Smooth muscle cell (in vitro differentiated cells): ENCODE results near the gene APOL6. TPM values are rescaled to one million over a fixed set of nuclear protein-coding genes. Genes with fewer than 3 reads are reported as not detected.

Experiments used
- DNase-seq: peaks from one replicate; lab custom pipeline; 2025; ENCODE audit not compliant: unreplicated experiment; lab: John Stamatoyannopoulos, UW
- H2AFZ ChIP-seq: fragments of 200-600 bp; sonication (generic); 2 replicates; pipeline ENCODE4 v1.6.0; 2016; ENCODE audit warnings: antibody characterized with exemption, low read depth, mild to moderate bottlenecking
- H3F3A ChIP-seq: fragments of 200-600 bp; sonication (generic); 2 replicates; pipeline ENCODE4 v1.6.0; 2017; ENCODE audit warnings: antibody characterized with exemption, low read depth
- H3K27ac ChIP-seq: fragments of 200-600 bp; sonication (generic); 2 replicates; pipeline ENCODE4 v1.5.1; 2016; ENCODE audit warnings: low read depth, mild to moderate bottlenecking
- H3K27me3 ChIP-seq: fragments of 200-600 bp; sonication (generic); 2 replicates; pipeline ENCODE4 v1.6.1; 2016; ENCODE audit warnings: low read depth, mild to moderate bottlenecking
- H3K36me3 ChIP-seq: fragments of 200-600 bp; sonication (generic); 2 replicates; pipeline ENCODE4 v1.5.1; 2016; ENCODE audit warnings: low read depth
- H3K4me1 ChIP-seq: fragments of 200-600 bp; sonication (generic); 2 replicates; pipeline ENCODE4 v1.5.1; 2016; ENCODE audit warnings: low read depth
- H3K4me2 ChIP-seq: fragments of 200-600 bp; sonication (generic); 2 replicates; pipeline ENCODE4 v1.6.0; 2016; ENCODE audit warnings: mild to moderate bottlenecking
- H3K4me3 ChIP-seq: fragments of 200-600 bp; sonication (generic); 2 replicates; pipeline ENCODE4 v1.5.1; 2016; ENCODE audit warnings: mild to moderate bottlenecking
- H3K79me2 ChIP-seq: fragments of 200-600 bp; sonication (generic); 2 replicates; pipeline ENCODE4 v1.6.0; 2016; ENCODE audit warnings: low read depth, mild to moderate bottlenecking
- H3K9ac ChIP-seq: fragments of 200-600 bp; sonication (generic); 2 replicates; pipeline ENCODE4 v1.6.0; 2016; ENCODE audit warnings: low read depth
- H3K9me3 ChIP-seq: fragments of 200-600 bp; sonication (generic); replicated peaks from 2 replicates; pipeline ENCODE4 v1.5.1; 2016; ENCODE audit warnings: low read depth
- H4K20me1 ChIP-seq: fragments of 200-600 bp; sonication (generic); 2 replicates; pipeline ENCODE4 v1.6.0; 2016; ENCODE audit warnings: low read depth
- WGBS: methylation state at CpG from one replicate; pipeline ENCODE4 v1.1.7; 2016; ENCODE audit warnings: low lambda C conversion rate; 5-methylcytosine and 5-hydroxymethylcytosine counted together
- polyA plus RNA-seq: library from polyadenylated mRNA; unstranded; fragments of >200 nt; fragmentation: Nextera tagmentation; extraction: Ambion mirVana; gene quantifications from 2 replicates; pipeline ENCODE4 v1.2.1, GENCODE V29; 2016
- total RNA-seq: library from RNA; depleted of rRNA; stranded (reverse); fragments of >200 nt; gene quantifications from 2 replicates; pipeline ENCODE4 v1.2.3, GENCODE V29; 2014
- TF ChIP-seq, protein P1 (sequence below): fragments of 200-600 bp; sonication (generic); IDR thresholded peaks from 2 replicates; pipeline ENCODE4 v1.5.1; 2017; ENCODE audit warnings: borderline replicate concordance, mild to moderate bottlenecking, antibody characterized with exemption; ENCODE audit not compliant: insufficient read depth, poor library complexity, severe bottlenecking

Gene APOL6
- total and polyA plus RNA-seq, 2 experiments from 2014 or later: 0.23 to 0.76 TPM

DNA sequence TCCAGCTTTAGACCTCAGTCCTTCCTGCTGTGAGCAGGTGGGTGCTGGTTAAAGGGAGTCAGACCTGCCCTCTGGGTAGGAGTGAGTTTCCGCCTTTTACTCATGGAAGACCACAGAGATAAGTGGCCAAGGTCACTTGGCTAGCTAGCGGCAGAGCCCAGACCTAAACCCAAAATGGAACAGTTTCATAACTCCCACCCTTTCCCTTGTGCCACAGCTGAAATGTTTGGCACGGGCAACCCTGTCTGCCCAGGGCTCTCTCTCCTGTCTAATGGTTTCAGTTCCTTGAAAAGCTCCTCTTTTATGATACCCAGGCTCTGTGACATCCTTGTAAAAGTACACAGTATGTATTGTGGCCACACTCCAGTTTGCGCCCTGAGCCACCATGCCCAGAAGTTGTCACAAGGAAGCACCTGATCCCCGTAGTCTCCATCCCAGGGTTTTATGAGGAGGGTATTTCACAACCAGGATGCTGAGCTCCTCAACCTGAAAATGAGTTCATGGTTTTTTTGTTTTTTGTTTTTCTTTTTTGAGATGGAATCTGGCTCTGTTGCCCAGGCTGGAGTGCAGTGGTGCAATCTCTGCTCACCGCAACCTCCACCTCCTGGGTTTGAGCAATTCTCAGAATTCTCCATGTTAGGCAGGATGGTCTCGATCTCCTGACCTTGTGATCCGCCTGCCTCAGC, 36.2 kb upstream of the APOL6 start:
- Histone ChIP-seq H3K9ac (no peak overlapping the region), H2AFZ (no peak overlapping the region), H3K27me3 (no peaks in the 10 kb centered on the region), H3K9me3 (no peaks in the 10 kb centered on the region), H3K79me2 (no peaks in the 10 kb centered on the region), H3K27ac (no peak overlapping the region), H4K20me1 (no peaks in the 10 kb centered on the region), H3K4me2 (no peak overlapping the region), H3K4me3 (no peak overlapping the region), H3K36me3 (no peaks in the 10 kb centered on the region), H3F3A (no peaks in the 10 kb centered on the region), H3K4me1 (no peaks in the 10 kb centered on the region)
- DNase-seq: no peak
- TF ChIP-seq, protein P1, sequence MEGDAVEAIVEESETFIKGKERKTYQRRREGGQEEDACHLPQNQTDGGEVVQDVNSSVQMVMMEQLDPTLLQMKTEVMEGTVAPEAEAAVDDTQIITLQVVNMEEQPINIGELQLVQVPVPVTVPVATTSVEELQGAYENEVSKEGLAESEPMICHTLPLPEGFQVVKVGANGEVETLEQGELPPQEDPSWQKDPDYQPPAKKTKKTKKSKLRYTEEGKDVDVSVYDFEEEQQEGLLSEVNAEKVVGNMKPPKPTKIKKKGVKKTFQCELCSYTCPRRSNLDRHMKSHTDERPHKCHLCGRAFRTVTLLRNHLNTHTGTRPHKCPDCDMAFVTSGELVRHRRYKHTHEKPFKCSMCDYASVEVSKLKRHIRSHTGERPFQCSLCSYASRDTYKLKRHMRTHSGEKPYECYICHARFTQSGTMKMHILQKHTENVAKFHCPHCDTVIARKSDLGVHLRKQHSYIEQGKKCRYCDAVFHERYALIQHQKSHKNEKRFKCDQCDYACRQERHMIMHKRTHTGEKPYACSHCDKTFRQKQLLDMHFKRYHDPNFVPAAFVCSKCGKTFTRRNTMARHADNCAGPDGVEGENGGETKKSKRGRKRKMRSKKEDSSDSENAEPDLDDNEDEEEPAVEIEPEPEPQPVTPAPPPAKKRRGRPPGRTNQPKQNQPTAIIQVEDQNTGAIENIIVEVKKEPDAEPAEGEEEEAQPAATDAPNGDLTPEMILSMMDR: no peak
- 94% methylated on average over 8 of the region's 8 CpGs for WGBS

DNA sequence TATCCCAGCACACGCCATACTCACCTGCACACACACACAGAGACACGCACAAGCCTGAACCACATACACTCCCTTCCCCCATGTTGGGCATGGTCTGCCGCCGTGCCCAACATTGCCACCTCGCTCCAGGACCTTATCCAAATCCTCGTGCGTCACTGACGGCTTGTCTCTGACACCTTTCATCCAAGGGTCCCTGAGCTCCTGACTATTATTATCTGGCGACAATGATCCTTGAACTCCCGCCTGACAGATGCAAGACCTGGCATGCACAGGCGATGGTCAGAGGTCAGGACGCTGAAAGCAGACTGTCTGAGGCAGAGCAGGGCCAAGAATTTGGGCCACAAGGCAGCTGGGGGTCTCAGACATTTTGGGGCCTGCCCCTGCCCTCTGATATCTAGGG, 35.3 kb upstream of the APOL6 start:
- Histone ChIP-seq H3K4me3 (no peak overlapping the region), H3K4me2 (no peak overlapping the region), H3K4me1 (no peaks in the 10 kb centered on the region), H3K9ac (no peak overlapping the region), H4K20me1 (no peaks in the 10 kb centered on the region), H2AFZ (no peak overlapping the region), H3F3A (no peaks in the 10 kb centered on the region), H3K27me3 (no peaks in the 10 kb centered on the region), H3K79me2 (no peaks in the 10 kb centered on the region), H3K36me3 (no peaks in the 10 kb centered on the region), H3K27ac (no peak overlapping the region), H3K9me3 (no peaks in the 10 kb centered on the region)
- WGBS: 88% methylated on average over 12 of the region's 12 CpGs
- TF ChIP-seq, protein P1: no peak
- no peak for DNase-seq

DNA sequence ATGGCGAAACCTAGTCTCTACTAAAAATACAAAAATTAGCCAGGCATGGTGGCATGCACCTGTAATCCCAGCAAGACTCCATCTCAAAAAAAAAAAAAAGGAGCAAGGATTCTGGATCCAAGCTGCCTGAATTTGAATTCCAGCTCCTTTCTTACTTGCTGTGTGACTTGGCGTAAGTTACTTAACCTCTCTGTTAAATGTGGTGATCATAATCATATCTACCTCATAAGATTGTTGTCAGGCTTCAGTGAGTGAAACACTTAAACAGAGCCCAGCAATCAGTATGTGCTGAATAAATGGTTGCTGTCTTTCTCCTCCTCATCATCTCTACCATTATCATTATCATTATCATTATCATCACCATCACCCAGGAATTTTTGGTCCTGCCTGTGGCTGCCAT, 33.8 kb upstream of the APOL6 start:
- H3K4me2 ChIP-seq: no peak overlapping the region
- no peaks in the 10 kb centered on the region for H3K4me1 ChIP-seq
- no peak overlapping the region for H2AFZ ChIP-seq
- H3K79me2 ChIP-seq: no peaks in the 10 kb centered on the region
- no peak overlapping the region for H3K9ac ChIP-seq
- H3K36me3 ChIP-seq: no peaks in the 10 kb centered on the region
- no peaks in the 10 kb centered on the region for H3K27me3 ChIP-seq
- 100% methylated on average over 2 of the region's 2 CpGs for WGBS
- no peaks in the 10 kb centered on the region for H3F3A ChIP-seq
- H3K9me3 ChIP-seq: no peaks in the 10 kb centered on the region
- TF ChIP-seq, protein P1: no peak
- no peak overlapping the region for H3K4me3 ChIP-seq
- H4K20me1 ChIP-seq: no peaks in the 10 kb centered on the region
- no peak overlapping the region for H3K27ac ChIP-seq
- no peak for DNase-seq

DNA sequence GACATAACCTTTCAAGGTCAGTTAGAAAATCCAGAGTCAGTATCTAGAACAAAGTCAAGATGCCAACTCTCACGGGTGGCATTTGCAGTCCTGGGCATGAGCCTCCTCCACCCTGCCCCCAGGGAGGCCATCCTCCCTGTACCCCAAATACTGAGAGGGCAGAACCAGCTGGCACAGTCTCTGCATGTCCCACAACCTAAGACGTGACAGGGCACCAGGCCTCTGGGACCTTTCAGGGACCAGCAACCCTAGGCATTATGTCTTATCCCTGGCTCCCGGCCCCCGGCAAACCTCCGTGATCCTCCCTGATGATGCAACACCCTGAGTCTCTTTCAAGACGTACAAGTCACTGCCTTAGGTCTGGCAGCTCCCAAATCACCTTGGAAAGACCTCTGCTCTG, 33.1 kb upstream of the APOL6 start:
- no peak for DNase-seq
- TF ChIP-seq, protein P1: no peak
- Histone ChIP-seq H3K27ac (no peak overlapping the region), H2AFZ (no peak overlapping the region), H3K4me3 (no peak overlapping the region), H3K36me3 (no peaks in the 10 kb centered on the region), H3K9me3 (no peaks in the 10 kb centered on the region), H3K4me1 (no peaks in the 10 kb centered on the region), H3K79me2 (no peaks in the 10 kb centered on the region), H3K9ac (no peak overlapping the region), H3K4me2 (no peak overlapping the region), H3F3A (no peaks in the 10 kb centered on the region), H3K27me3 (no peaks in the 10 kb centered on the region), H4K20me1 (no peaks in the 10 kb centered on the region)
- WGBS: 29% methylated on average over 6 of the region's 6 CpGs
